ENCODE data around the gene ASB5. TPM values are rescaled to one million over a fixed set of nuclear protein-coding genes. Genes with fewer than 3 reads are reported as not detected.

ASB5 gene
- total and polyA plus RNA-seq, 10 of the 15 experiments (the other 5 are each of a cell fraction or from before 2014, with no cell fraction given), result not detected

GRCh38 chr4:176272799-176273198 lies 3.8 kb upstream of the ASB5 start:
- ChIA-PET CTCF (interaction anchor here (0.6 to 0.7 kb wide), 2 partner anchors 140 to 238 kb away, joined by 3 read pairs; no protein-coding TSS in a partner anchor), SMC1A (ENCODE audit: uncharacterized antibody, unreplicated experiment) (no interaction called here), RAD21 (ENCODE audit: unreplicated experiment) (no interaction called here), POLR2A (no interaction called here)
- Histone ChIP-seq H3K36me3 (ENCODE audit: control insufficient read depth in 2 of 2, insufficient read depth in 2 of 2, low read length in 1 of 2) (no peaks in the 10 kb centered on the region), H3K4me1 (ENCODE audit: control insufficient read depth, insufficient read depth, low read length) (no peaks in the 10 kb centered on the region), H3K27me3 (replicated peaks in 1 of 2; ENCODE audit: control insufficient read depth in 2 of 2, insufficient read depth in 2 of 2, low read length in 1 of 2) (peaks cover 2 to 3% of the 10 kb centered on the region in 2 experiments; a peak in 3 of 4 replicates), H3K9me3 (replicated peaks; ENCODE audit: control insufficient read depth, insufficient read depth, low read length) (no peaks in the 10 kb centered on the region), H2AFZ (ENCODE audit: control insufficient read depth, low read depth, low read length) (no peak overlapping the region), H3K27ac (ENCODE audit: control insufficient read depth, insufficient read depth) (no peak overlapping the region), H3K4me3 (no peak overlapping the region), H4K20me1 (ENCODE audit: control insufficient read depth, insufficient read depth) (no peaks in the 10 kb centered on the region), H3K4me2 (ENCODE audit: control insufficient read depth, insufficient read depth) (no peak overlapping the region), H3K79me2 (ENCODE audit: control insufficient read depth, insufficient read depth, low read length) (no peaks in the 10 kb centered on the region), H3K9ac (ENCODE audit: control insufficient read depth, insufficient read depth, low read length) (no peak overlapping the region)
- intact Hi-C loops (cut with micrococcal nuclease; ENCODE audit: unreplicated experiment), result no loop called here
- 2% methylated on average over 3 of the region's 3 CpGs for WGBS (ENCODE audit: insufficient coverage, insufficient replicate concordance, low lambda C conversion rate, missing lambda C conversion rate)
- DNase-seq (ENCODE audit: low read depth, low spot score), result no peak
- TF ChIP-seq USF1 (IDR thresholded peaks at IDR 0.05; ENCODE audit: borderline replicate concordance, extremely low read length, insufficient read depth, low read depth, low read length) (no peak), IRF4 (IDR thresholded peaks at IDR 0.05; ENCODE audit: low read depth, low read length) (no peak), HCFC1 (IDR thresholded peaks at IDR 0.05; ENCODE audit: low read length) (no peak), WRNIP1 (IDR thresholded peaks at IDR 0.05; ENCODE audit: borderline replicate concordance, low read depth, low read length) (no peak), SIN3A (IDR thresholded peaks at IDR 0.05; ENCODE audit: low read depth, low read length) (no peak), GATAD2B (conservative IDR thresholded peaks at IDR 0.05; ENCODE audit: low read depth) (no peak), EP300 (IDR thresholded peaks at IDR 0.05; ENCODE audit: borderline replicate concordance in 1 of 2, control insufficient read depth in 1 of 2, low read depth in 2 of 2, low read length in 2 of 2) (no peak), SRF (IDR thresholded peaks at IDR 0.05; ENCODE audit: low read depth in 2 of 2, low read length in 2 of 2) (no peak), CBX3 (IDR thresholded peaks at IDR 0.05; ENCODE audit: borderline replicate concordance, low read depth) (no peak), NR2C1 (IDR thresholded peaks at IDR 0.05) (no peak), SP1 (IDR thresholded peaks at IDR 0.05; ENCODE audit: low read depth, low read length) (no peak), BCL11A (IDR thresholded peaks at IDR 0.05; ENCODE audit: low read depth, low read length) (no peak), NFYB (IDR thresholded peaks at IDR 0.05; ENCODE audit: insufficient read depth, low read depth, low read length) (no peak), RELB (IDR thresholded peaks at IDR 0.05; ENCODE audit: low read depth) (no peak), RUNX3 (IDR thresholded peaks at IDR 0.05; ENCODE audit: low read length) (no peak), TAF1 (IDR thresholded peaks at IDR 0.05; ENCODE audit: borderline replicate concordance, low read depth, low read length) (no peak), POU2F2 (IDR thresholded peaks at IDR 0.05; ENCODE audit: borderline replicate concordance, low read depth, low read length) (no peak), TARDBP (IDR thresholded peaks at IDR 0.05; ENCODE audit: borderline replicate concordance) (no peak)
- ATAC-seq, result no peak
- no peak for FAIRE-seq
- BruUV-seq (replicated peaks), result no TSS peak
- in situ Hi-C loops (cut with MboI), result no loop called here
